ENCODE results near the gene SHOC2.

Gene SHOC2

GRCh38 chr10:110944792-110945396 is 25.5 kb downstream of the SHOC2 start:
- DNase-seq (ENCODE audit: extremely low read depth in 1 of 2, low read depth in 1 of 2): no peak

GRCh38 chr10:110946496-110946895 is 27.1 kb downstream of the SHOC2 start:
- DNase-seq (ENCODE audit: extremely low read depth in 1 of 2, low read depth in 1 of 2): no peak

GRCh38 chr10:110947061-110947595 is 27.7 kb downstream of the SHOC2 start:
- DNase-seq (ENCODE audit: extremely low read depth in 1 of 2, low read depth in 1 of 2): no peak

DNA sequence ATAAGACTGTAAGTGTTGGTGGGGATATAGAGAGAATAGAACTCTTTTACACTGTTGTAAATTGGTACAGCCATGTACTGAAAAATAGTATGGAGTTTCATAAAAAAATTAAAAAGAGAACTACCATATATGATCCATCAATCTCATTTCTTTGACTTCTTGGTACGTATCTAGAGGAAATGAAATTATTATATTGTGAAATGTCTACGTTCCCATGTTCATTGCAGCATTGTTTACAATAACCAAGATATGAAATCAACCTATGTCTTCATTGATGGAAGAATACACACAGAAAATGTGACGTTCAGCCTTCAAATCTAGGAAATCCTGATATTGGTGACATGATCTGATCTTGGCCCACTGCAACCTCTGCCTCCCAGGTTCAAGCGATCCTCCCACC is 32.0 kb downstream of the SHOC2 start:
- DNase-seq (ENCODE audit: extremely low read depth in 1 of 2, low read depth in 1 of 2): no peak

GRCh38 chr10:110957606-110958005 is 38.2 kb downstream of the SHOC2 start:
- no peak for DNase-seq (ENCODE audit: extremely low read depth in 1 of 2, low read depth in 1 of 2)

DNA sequence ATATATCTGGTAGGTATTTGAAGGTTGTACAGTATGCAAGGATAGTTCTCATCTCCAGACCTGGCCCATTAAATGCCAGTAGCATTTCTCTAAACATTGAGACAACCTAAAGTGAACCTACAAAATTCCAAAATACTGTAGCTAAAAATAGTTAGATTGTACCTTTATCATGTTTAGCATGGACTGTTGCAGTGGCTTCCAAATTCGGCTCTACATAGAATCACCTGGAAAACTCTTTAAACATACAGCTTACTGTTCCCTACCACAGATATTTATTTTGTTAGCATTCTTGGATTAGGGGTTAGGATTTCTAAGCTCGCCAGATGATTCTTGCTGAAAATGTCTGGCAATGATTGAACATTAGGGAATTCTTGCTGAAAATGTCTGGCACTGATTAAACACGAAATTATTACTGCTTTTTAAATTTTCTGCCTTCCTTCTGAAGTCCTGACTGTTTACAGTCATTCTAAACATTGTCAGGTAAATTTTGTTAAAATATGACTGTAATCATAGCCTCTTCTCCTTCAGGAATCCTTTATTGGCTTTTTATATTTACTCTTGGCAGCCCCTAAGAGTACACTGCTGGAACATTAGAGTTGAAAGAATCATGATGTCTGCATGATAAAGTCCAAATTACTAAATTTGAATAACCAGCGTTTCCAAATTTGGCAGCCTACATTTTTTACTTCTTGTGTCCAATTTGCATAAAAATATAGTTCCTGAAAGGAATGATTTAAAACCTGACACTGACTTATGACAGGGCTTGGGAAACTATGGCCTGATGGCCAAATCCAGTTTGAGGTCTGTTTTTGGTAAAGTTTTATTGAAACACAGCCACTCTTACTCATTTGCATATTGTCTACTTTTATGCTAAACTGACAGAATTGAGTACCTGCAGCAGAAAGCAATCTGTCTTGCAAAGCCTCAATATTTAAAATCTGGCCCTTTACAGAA is 40.3 kb downstream of the SHOC2 start:
- DNase-seq (ENCODE audit: extremely low read depth in 1 of 2, low read depth in 1 of 2): no peak

- DNase-seq (ENCODE audit: extremely low read depth in 1 of 2, low read depth in 1 of 2): no peak
Measured at GRCh38 chr10:110960333-110960712, 40.9 kb downstream of the SHOC2 start.

- DNase-seq (ENCODE audit: extremely low read depth in 1 of 2, low read depth in 1 of 2): no peak
Measured at GRCh38 chr10:110962443-110962842, 43.0 kb downstream of the SHOC2 start.

DNA sequence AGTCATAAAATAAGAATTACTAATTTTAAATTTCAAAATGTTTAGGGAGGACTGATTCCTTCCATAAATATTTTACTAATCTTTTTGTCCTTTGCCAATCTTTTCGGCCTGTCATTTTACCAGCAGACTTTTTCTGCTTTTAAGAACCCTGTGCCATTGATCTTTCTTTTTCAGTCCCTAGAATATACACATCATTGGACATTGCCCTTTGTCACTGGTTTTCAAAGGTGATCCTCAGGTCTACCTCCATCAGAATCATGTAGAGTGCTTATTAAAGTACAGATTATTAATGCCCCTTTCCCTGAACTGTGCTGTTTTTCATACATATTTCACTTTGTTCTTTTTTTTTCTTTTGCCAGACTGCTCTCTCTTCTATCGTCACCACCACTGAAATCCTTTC is 43.8 kb downstream of the SHOC2 start:
- no peak for DNase-seq (ENCODE audit: extremely low read depth in 1 of 2, low read depth in 1 of 2)

DNA sequence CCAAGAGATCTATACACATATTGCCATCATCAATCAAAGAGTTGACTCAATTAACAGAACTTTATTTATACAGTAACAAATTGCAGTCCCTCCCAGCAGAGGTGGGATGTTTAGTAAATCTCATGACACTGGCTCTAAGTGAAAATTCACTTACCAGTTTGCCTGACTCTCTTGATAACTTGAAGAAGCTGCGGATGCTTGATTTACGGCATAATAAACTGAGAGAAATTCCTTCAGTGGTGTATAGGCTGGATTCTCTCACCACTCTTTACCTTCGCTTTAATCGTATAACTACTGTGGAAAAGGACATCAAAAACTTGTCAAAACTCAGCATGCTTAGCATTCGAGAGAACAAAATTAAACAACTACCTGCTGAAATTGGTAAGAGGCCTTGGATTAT is 45.3 kb downstream of the SHOC2 start:
- no peak for DNase-seq (ENCODE audit: extremely low read depth in 1 of 2, low read depth in 1 of 2)

- no peak for DNase-seq (ENCODE audit: extremely low read depth in 1 of 2, low read depth in 1 of 2)
Measured at GRCh38 chr10:110965216-110965615, 45.8 kb downstream of the SHOC2 start.

DNA sequence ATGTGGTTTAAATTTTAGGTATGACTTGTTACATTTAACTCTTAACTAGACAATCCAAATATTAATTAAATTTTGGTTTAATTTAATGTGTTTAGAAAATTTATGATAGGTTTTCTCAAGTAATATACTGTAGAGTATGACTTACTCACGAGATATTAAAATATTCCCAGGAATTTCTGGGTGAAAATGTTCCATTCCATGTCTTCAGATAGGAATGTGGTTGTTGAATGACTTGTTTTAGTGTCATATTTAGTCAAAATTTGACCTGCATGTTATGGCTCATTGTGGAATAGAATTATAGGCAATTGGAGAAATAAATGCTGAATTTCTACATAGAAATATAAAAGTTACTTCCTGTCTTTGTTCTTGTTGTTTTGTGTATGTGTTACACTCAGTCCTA is 46.7 kb downstream of the SHOC2 start:
- no peak for DNase-seq (ENCODE audit: extremely low read depth in 1 of 2, low read depth in 1 of 2)

DNA sequence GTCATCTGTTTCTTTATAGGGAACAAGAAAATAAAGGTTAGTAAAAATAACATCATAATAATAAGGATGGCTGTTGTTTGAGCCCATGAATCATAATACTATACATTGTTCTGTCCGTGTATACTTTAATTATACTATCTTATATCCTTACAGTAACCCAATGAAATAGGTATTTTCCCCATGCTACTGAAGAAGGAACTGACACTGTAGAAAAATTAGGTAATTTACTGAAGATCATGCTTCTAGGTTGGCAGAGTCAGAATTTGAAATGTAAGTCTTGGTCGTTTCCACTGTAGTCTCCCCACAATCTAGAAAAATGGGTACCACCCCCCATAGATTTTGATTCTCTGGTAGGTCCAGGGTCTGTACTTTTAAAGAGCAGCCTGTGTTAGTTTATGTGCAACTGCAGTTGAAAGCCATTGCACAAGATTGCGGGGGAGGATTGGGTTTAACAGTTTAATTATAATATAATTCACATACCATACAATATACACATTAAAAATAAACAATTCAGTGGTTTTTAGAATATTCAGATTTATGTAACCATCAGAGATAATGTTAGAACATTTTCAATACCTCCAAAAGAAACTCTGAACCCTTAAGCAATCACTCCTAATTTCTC is 47.7 kb downstream of the SHOC2 start:
- DNase-seq (ENCODE audit: extremely low read depth in 1 of 2, low read depth in 1 of 2): no peak

GRCh38 chr10:110967645-110968044 is 48.2 kb downstream of the SHOC2 start:
- no peak for DNase-seq (ENCODE audit: extremely low read depth in 1 of 2, low read depth in 1 of 2)

DNA sequence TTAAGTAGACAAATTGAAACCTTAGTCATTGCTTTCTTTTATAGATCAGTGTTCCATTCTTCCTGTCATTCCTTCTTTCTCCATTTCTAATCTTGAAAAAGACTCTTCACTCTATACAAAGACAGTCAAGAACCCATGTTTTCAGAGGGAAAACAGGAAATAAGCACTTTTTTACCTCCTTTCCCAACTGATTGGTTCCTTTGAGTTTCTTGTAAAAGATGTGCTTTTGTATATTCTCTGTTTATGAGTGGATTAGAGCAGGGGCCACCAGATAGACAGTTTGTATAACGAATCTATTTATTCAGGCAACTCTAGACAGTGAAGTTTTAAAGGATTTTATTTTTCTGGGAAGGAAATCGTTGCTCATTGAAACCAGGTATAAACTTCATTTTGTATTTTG is 49.8 kb downstream of the SHOC2 start:
- no peak for DNase-seq (ENCODE audit: extremely low read depth in 1 of 2, low read depth in 1 of 2)

DNA sequence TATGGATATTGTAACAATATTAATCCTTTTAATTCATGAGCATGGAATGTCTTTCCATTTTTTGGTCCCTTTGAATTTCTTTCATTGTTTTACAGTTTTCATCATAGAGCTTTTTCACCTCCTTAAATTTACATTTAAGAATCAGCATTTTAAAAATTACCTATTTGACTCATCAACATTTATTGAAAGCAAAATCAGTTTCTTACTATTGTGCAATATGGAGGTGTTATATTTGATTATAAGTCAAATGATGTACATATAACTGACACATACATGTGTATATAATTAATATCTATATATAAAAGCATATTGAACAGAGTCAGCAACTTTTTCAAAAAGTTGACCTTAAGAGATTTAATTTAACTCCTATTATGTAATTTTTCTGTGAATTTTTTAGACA is 52.2 kb downstream of the SHOC2 start:
- no peak for DNase-seq (ENCODE audit: extremely low read depth in 1 of 2, low read depth in 1 of 2)

GRCh38 chr10:110972231-110973134 is 53.1 kb downstream of the SHOC2 start:
- DNase-seq (ENCODE audit: extremely low read depth in 1 of 2, low read depth in 1 of 2): no peak

GRCh38 chr10:110973400-110973799 is 54.0 kb downstream of the SHOC2 start:
- DNase-seq (ENCODE audit: extremely low read depth in 1 of 2, low read depth in 1 of 2): no peak

GRCh38 chr10:110976577-110976976 is 57.2 kb downstream of the SHOC2 start:
- DNase-seq (ENCODE audit: extremely low read depth in 1 of 2, low read depth in 1 of 2): no peak

- DNase-seq (ENCODE audit: extremely low read depth in 1 of 2, low read depth in 1 of 2): no peak
Measured at GRCh38 chr10:110977662-110978061, 58.3 kb downstream of the SHOC2 start.

DNA sequence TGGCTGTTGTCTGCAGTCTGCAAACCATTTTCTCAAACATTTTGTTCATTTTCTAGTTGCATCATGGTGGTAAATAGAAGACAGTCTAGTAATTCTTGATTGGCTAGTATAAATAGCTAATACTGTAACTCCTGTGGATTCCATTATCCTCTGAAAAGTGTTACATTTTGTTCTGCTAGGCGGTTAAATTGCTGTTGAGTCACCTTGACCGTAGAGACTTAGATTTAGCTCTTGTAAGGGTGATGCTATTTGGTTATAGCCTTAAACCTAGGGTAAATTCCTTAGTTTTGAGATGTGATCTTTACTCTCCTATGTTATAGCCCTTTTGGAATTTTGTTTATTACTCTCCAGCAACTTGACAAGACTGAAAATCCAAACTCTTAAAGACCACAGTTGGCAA is 58.8 kb downstream of the SHOC2 start:
- no peak for DNase-seq (ENCODE audit: extremely low read depth in 1 of 2, low read depth in 1 of 2)

All from activated CD8-positive, alpha-beta memory T cell treated with anti-CD3 and anti-CD28 coated beads for 1 hour (primary cell).